A204.1 (cell line): ENCODE data around the gene RALGPS2.

Source experiments
- FAIRE-seq: peaks from 2 replicates; lab custom pipeline; 2012; peaks lifted over from hg19 to GRCh38; lab: Jason Lieb, UNC

RALGPS2 gene, protein sequence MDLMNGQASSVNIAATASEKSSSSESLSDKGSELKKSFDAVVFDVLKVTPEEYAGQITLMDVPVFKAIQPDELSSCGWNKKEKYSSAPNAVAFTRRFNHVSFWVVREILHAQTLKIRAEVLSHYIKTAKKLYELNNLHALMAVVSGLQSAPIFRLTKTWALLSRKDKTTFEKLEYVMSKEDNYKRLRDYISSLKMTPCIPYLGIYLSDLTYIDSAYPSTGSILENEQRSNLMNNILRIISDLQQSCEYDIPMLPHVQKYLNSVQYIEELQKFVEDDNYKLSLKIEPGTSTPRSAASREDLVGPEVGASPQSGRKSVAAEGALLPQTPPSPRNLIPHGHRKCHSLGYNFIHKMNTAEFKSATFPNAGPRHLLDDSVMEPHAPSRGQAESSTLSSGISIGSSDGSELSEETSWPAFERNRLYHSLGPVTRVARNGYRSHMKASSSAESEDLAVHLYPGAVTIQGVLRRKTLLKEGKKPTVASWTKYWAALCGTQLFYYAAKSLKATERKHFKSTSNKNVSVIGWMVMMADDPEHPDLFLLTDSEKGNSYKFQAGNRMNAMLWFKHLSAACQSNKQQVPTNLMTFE

DNA sequence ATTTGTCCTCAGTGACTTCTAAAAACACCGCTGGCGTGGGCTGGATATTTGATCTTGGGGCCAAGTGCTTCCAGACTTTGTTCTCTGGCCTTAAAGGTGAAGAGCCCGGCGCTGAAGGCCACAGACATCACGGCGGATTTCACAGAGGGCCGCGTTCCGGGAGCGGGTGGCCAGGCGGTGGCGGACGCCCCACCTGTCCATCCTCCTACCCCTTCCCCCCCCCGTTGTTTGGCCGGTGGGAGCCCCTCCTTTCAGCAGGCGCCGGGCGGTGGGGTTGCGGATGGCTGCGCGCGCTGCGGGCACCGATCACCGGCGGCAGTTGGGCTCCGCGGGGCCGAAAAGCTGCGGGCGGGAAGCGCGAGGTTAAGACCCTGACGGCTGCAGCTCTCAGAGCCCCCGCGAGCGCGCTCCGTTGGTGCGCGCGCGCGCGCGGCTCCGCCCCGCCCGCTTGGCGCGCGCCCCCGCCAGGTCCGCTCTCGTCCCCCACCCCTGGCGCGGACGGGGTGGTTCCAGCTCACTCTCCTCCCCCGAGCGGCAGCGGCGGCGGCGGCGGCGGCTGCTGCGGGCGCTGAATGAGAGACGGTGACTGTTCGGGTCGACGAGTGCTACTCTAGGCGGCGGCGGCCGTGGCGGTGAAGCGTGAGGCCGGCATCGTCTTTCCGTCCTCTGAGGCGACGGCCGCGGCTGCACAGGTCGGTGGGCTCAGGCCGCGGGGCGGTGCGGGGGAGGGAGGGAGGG is at the start of gene RALGPS2:
RALGPS2 (plus strand) TSS at position 517 of the 738 bp plus-strand sequence. CDS start 51,521 bp downstream, outside the sequence.
- FAIRE-seq, result no peak

DNA sequence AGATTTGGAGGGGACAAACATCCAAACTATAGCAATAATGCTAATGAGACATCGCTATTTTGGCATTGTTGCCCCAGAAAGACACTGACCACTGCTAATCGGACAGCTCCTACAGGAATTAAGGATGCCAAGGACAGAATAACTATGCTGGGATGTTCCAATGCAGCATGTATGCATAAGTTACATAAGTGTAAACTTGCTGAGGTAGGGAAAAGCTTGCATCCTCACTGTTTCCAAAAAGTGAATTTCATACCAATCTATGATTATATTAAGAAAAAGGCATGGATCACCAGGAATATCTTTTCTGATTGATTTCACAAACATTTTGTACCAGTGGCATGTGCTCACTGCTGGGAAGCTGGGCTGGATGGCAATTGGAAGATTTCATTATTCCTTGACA is 45.8 kb upstream of the RALGPS2 start:
- FAIRE-seq, result no peak

- FAIRE-seq, result no peak
These were observed 42.6 kb upstream of the RALGPS2 start for GRCh38 chr1:178682429-178682828.

DNA sequence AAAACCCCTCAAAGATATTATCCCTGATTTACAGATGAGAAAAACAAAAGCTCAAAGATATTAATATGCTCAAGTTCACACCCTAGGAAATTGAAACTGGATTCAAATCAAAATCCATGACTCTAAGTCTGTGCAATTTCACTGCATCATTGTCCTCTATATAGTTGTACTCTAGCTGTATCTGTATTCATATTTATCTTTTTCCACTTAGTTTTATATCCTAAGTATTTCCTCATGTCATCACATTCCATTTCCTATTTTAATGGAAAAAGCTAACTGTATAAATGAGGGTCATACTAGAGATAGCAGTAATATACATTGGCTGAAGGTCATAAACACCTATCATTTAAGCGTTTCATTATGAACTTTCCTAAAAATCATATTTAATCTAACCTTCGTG is 42.2 kb upstream of the RALGPS2 start:
- no peak for FAIRE-seq

GRCh38 chr1:178683291-178683690 is 41.8 kb upstream of the RALGPS2 start:
- FAIRE-seq, result no peak

- no peak for FAIRE-seq
These were observed 40.9 kb upstream of the RALGPS2 start for GRCh38 chr1:178684111-178684510.

- no peak for FAIRE-seq
These were observed 40.5 kb upstream of the RALGPS2 start for GRCh38 chr1:178684542-178685000.

GRCh38 chr1:178686407-178686806 is 38.6 kb upstream of the RALGPS2 start:
- FAIRE-seq, result no peak

DNA sequence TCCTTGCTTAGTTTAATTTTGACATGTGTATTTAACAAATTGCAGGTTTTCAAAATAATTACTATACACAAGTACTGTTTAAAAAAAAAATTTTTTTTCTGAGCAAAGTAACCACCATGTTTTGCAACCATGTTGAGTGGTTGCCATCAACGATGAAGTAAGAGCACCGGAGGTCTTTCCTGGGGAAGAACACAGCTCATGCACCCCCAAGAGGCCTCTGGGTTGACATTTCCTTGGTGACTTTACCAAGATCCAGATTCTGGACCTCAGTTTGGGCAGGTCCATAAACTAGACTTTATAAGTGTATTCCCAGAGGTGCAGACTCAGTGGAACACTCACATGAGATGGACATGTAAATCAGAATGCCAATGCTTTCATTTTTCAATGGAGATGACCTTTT is 36.8 kb upstream of the RALGPS2 start:
- no peak for FAIRE-seq

DNA sequence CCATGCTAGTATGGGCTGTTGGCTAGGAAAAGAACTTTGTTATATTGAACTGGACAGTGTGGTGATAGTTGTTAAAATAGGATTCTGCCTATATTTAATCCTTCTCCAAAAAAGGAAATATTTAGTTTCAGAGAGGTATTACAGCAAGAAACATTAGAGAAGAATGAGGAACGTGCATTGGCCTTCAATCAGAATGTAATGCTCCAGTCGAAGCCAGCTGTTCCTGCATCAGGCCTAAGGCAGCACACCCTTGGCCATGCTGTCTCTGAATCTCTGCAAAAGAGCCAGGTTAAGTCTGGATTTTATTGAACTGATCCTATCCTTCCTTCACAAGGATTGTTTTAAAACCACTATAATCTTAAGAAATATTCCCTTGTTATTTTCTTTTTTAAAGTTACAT is 35.3 kb upstream of the RALGPS2 start:
- no peak for FAIRE-seq

GRCh38 chr1:178690496-178690895 is 34.5 kb upstream of the RALGPS2 start:
- FAIRE-seq, result no peak

GRCh38 chr1:178692564-178693327 is 32.3 kb upstream of the RALGPS2 start:
- no peak for FAIRE-seq

- FAIRE-seq, result no peak
These were observed 31.7 kb upstream of the RALGPS2 start for GRCh38 chr1:178693366-178693765.

- FAIRE-seq, result no peak
These were observed 30.0 kb upstream of the RALGPS2 start for GRCh38 chr1:178694923-178695525.

GRCh38 chr1:178702146-178702545 is 22.9 kb upstream of the RALGPS2 start:
- no peak for FAIRE-seq

- FAIRE-seq, result no peak
These were observed 20.2 kb upstream of the RALGPS2 start for GRCh38 chr1:178704833-178705232.

DNA sequence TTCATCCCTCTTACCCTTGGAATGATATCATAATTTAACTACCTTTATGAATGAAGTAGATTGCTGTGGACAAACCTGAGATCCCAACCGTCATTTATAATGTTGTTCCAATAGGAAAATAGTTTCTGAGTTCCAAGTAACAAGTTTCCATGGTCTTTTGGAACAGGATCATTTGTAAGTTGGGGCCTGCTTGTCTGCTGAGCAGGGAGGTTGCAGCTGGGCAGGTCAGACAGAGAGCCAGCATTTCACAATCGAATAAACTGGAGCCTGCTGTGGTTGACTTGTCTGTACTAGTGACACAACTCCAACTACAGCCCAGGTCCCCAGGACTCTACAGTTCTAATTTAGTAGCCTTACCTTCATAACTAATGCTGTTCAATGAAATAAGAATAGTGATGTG is 18.6 kb upstream of the RALGPS2 start:
- FAIRE-seq, result no peak

DNA sequence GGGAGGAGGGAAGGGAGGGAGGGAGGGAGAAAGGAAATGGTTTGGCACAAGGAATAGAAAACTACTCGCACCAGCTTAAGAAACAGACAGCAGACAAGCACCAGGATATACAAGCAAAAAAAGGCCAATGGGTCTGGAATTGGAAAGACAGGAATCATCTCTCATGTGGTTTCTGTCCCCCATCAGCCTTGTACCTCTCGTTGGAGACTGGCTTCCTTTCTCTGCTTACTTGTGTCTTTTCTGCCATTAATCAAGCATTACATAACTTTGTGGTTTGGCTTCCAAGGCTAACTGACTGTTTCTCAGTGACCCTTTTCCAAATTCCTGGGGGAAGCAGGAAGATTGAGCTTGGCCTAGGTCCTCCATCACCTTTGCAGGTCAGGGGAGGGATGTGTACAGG is 11.8 kb upstream of the RALGPS2 start:
- FAIRE-seq, result no peak

GRCh38 chr1:178714453-178714852 is 10.6 kb upstream of the RALGPS2 start:
- FAIRE-seq, result no peak

DNA sequence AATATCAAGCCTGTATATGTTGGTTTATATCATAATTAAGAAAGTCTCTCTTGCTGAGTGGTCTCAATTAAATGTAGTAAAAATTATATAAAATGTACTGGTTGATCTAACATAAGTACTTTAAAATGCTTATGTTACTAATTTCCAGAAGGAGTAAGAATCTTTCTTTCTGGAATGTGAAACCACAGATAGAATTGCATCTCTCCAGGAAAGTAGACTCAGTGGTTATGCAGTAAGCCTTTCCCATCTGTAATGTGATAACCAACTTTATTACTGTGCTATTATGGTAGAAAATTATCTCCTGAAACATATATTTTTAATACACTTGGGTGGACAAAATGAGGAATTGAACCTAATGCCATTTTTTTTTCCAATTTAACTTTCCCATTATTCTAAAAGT is 8.9 kb upstream of the RALGPS2 start:
- FAIRE-seq, result no peak

- FAIRE-seq, result no peak
These were observed 6.5 kb upstream of the RALGPS2 start for GRCh38 chr1:178718520-178718919.

GRCh38 chr1:178723546-178723945 is 1.5 kb upstream of the RALGPS2 start:
- no peak for FAIRE-seq
